DMS153 treated with DMSO at 0.1 percent for 48 hours (cell line): Measurements from ENCODE around the gene PKD2L2.
"Not testable (repeated sequence)": the region's sequence is repeated elsewhere in the genome, so short reads cannot be mapped to it uniquely, and the experiment has no call there.

ENCODE experiments used
- DNase-seq: peaks from one replicate; lab custom pipeline; 2025; ENCODE audit not compliant: unreplicated experiment; lab: John Stamatoyannopoulos, UW

The PKD2L2 gene

GRCh38 chr5:137887831-137888230 lies 1.4 kb upstream of the PKD2L2 start:
- no peak for DNase-seq

GRCh38 chr5:137888466-137888862 lies 793 bp upstream of the PKD2L2 start:
- DNase-seq = no peak

GRCh38 chr5:137890845-137891244 lies 1.6 kb downstream of the PKD2L2 start:
- DNase-seq = no peak

GRCh38 chr5:137891849-137892248 lies 2.6 kb downstream of the PKD2L2 start:
- DNase-seq = no peak

GRCh38 chr5:137894586-137894985 lies 5.3 kb downstream of the PKD2L2 start:
- no peak for DNase-seq

GRCh38 chr5:137896560-137896959 lies 7.3 kb downstream of the PKD2L2 start:
- DNase-seq = no peak

GRCh38 chr5:137899493-137899892 lies 10.2 kb downstream of the PKD2L2 start:
- DNase-seq = no peak

GRCh38 chr5:137901011-137901817 lies 12.0 kb downstream of the PKD2L2 start:
- no peak for DNase-seq

- DNase-seq = no peak
These were observed 13.3 kb downstream of the PKD2L2 start for GRCh38 chr5:137902408-137903133.

- no peak for DNase-seq
These were observed 25.5 kb downstream of the PKD2L2 start for GRCh38 chr5:137914758-137915157.

GRCh38 chr5:137916923-137917322 lies 27.7 kb downstream of the PKD2L2 start:
- no peak for DNase-seq

- no peak for DNase-seq
These were observed 32.7 kb downstream of the PKD2L2 start for GRCh38 chr5:137921931-137922330.

GRCh38 chr5:137923856-137924255 lies 34.6 kb downstream of the PKD2L2 start:
- DNase-seq = no peak

- DNase-seq = no peak
These were observed 43.5 kb downstream of the PKD2L2 start for GRCh38 chr5:137932800-137933199.

- no peak for DNase-seq
These were observed 44.2 kb downstream of the PKD2L2 start for GRCh38 chr5:137933491-137933911.

GRCh38 chr5:137935190-137935589 lies 45.9 kb downstream of the PKD2L2 start:
- DNase-seq = no peak

GRCh38 chr5:137935694-137936093 lies 46.4 kb downstream of the PKD2L2 start:
- no peak for DNase-seq

- DNase-seq = no peak
These were observed 48.9 kb downstream of the PKD2L2 start for GRCh38 chr5:137937994-137938750.

GRCh38 chr5:137938751-137939143 lies 49.5 kb downstream of the PKD2L2 start:
- no peak for DNase-seq

- DNase-seq = no peak
These were observed 50.1 kb downstream of the PKD2L2 start for GRCh38 chr5:137939331-137939730.

GRCh38 chr5:137944280-137944679 lies 55.0 kb downstream of the PKD2L2 start:
- DNase-seq = not testable (repeated sequence)

- DNase-seq = no peak
These were observed 56.6 kb downstream of the PKD2L2 start for GRCh38 chr5:137945825-137946224.
